GM21786 (cell line): ENCODE data around the gene PCDHB8.
"Not testable (repeated sequence)": the region's sequence is repeated elsewhere in the genome, so short reads cannot be mapped to it uniquely, and the experiment has no call there.

Experiments
- ATAC-seq: cut with Tn5 transposase; IDR thresholded peaks from one replicate; pipeline ENCODE4 v1.9.1; 2021; ENCODE audit not compliant: unreplicated experiment

Gene PCDHB8

DNA sequence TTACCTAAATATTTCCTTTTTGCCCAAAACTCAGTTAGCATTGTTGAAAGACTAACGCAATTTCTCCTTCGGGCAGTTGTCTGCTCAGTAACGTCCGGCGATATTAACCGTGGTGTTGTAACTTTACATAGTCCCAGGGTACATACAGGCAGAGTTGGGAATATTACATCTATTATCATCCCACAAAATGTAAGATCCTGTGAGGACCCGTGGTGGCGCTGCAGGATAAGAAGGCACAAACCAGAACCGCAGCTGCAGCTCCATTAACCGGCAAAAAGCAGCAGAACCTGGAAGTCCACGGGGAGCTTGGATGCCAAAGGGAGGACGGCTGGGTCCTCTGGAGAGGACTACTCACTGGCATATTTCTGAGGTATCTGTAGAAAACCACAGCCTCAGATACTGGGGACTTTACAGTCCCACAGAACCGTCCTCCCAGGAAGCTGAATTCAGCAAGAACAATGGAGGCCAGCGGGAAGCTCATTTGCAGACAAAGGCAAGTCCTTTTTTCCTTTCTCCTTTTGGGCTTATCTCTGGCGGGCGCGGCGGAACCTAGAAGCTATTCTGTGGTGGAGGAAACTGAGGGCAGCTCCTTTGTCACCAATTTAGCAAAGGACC is at the start of gene PCDHB8:
PCDHB8 (plus strand) TSS at position 214 of the 615 bp plus-strand sequence; CDS start at position 459, 245 bp downstream.
- ATAC-seq: not testable (repeated sequence)

DNA sequence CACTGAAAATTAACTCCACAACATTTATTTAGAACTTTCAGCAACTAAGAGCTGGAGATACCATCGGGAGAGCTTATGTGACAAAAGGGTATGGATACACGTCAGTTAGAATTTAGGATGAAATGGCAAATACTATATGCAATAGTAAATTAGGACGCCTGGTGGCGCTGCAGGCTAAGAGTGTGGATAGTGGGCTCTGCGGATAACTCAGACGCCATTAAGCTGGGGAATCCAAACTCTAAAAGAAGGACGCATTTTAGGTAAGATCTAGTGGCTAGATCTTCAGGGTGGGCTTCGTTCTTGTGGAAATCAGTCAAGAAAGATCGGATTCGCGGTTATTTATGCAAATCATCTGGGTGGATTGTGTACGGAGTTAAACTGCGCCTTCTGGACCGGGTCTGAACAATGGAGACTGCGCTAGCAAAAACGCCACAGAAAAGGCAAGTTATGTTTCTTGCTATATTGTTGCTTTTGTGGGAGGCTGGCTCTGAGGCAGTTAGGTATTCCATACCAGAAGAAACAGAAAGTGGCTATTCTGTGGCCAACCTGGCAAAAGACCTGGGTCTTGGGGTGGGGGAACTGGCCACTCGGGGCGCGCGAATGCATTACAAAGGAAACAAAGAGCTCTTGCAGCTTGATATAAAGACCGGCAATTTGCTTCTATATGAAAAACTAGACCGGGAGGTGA is 42.4 kb upstream of the PCDHB8 start, which contains the start of gene PCDHB5:
PCDHB5 (plus strand) TSS at position 177 of the 688 bp plus-strand sequence; CDS start at position 406, 229 bp downstream.
- ATAC-seq: no peak

DNA sequence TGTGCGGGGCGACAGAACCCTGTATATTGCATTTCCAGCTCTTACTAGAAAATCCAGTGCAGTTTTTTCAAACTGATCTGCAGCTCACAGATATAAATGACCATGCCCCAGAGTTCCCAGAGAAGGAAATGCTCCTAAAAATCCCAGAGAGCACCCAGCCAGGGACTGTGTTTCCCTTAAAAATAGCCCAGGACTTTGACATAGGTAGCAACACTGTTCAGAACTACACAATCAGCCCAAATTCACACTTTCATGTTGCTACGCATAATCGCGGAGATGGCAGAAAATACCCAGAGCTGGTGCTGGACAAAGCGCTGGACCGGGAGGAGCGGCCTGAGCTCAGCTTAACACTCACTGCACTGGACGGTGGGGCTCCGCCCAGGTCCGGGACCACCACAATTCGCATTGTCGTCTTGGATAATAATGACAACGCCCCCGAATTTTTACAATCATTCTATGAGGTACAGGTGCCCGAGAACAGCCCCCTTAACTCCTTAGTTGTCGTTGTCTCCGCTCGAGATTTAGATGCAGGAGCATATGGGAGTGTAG is 41.8 kb upstream of the PCDHB8 start:
- ATAC-seq: no peak

DNA sequence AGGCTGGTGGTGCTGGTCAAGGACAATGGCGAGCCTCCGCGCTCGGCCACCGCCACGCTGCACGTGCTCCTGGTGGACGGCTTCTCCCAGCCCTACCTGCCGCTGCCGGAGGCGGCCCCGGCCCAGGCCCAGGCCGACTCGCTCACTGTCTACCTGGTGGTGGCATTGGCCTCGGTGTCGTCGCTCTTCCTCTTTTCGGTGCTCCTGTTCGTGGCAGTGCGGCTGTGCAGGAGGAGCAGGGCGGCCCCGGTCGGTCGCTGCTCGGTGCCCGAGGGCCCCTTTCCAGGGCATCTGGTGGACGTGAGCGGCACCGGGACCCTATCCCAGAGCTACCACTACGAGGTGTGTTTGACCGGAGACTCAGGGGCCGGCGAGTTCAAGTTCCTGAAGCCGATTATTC is 40.2 kb upstream of the PCDHB8 start:
- ATAC-seq: not testable (repeated sequence)

DNA sequence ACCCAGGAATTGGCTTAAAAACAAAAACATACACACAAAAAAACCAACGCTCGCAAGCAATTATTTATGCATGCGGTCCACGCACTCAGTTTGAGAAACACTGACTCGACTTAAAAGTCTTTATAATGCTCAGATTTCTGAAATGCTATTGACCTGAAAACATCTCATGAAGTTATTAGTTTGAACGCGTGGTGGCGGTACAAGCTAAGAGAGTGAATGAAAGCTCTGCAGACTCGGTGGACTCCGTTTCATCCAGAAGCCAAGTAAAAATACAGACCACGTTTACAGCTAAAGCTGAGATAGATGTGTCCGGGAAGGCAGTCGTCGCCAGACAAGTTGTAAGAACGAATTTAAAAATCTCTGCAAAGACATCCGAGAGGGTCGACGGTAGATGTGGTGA is 27.8 kb upstream of the PCDHB8 start, which contains the start of gene PCDHB6:
PCDHB6 (plus strand) TSS at position 246 of the 400 bp plus-strand sequence. CDS start 201 bp downstream, outside the sequence.
- ATAC-seq: no peak

DNA sequence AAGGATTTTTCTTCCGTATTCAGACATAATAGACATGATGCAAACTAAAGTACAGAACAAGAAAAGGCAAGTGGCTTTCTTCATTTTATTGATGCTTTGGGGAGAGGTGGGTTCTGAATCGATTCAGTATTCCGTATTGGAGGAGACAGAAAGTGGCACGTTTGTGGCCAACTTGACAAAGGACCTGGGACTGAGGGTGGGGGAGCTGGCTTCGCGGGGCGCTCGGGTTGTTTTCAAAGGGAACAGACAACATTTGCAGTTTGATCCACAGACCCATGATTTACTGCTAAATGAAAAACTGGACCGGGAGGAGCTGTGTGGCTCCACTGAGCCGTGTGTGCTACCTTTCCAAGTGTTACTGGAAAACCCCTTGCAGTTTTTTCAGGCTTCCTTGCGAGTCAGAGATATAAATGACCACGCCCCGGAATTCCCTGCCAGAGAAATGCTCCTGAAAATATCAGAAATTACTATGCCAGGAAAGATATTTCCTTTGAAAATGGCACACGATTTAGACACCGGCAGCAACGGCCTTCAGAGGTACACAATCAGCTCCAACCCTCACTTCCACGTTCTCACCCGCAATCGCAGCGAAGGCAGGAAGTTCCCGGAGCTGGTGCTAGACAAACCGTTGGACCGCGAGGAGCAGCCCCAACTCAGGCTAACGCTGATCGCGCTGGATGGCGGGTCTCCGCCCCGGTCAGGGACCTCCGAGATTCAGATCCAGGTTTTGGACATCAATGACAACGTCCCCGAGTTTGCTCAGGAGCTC is 27.2 kb upstream of the PCDHB8 start:
- no peak for ATAC-seq

DNA sequence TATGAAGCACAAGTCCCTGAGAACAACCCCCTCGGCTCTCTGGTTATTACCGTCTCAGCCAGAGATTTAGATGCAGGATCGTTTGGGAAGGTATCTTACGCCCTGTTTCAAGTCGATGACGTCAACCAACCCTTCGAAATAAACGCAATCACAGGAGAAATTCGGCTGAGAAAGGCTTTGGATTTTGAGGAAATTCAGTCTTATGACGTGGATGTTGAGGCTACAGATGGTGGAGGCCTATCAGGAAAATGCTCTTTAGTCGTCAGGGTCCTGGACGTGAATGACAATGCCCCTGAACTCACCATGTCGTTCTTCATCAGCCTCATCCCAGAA is 26.6 kb upstream of the PCDHB8 start:
- no peak for ATAC-seq

DNA sequence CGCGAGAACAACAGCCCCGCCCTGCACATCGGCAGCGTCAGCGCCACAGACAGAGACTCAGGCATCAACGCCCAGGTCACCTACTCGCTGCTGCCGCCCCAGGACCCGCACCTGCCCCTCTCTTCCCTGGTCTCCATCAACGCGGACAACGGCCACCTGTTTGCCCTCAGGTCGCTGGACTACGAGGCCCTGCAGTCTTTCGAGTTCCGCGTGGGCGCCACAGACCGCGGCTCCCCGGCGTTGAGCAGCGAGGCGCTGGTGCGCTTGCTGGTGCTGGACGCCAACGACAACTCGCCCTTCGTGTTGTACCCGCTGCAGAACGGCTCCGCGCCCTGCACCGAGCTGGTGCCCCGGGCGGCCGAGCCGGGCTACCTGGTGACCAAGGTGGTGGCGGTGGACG is 26.0 kb upstream of the PCDHB8 start:
- ATAC-seq: not testable (repeated sequence)

DNA sequence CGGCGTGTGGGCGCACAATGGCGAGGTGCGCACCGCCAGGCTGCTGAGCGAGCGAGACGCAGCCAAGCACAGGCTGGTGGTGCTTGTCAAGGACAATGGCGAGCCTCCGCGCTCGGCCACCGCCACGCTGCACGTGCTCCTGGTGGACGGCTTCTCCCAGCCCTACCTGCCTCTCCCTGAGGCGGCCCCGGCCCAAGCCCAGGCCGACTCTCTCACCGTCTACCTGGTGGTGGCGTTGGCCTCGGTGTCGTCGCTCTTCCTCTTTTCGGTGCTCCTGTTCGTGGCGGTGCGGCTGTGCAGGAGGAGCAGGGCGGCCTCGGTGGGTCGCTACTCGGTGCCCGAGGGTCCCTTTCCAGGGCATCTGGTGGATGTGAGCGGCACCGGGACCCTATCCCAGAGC is 25.5 kb upstream of the PCDHB8 start:
- not testable (repeated sequence) for ATAC-seq

DNA sequence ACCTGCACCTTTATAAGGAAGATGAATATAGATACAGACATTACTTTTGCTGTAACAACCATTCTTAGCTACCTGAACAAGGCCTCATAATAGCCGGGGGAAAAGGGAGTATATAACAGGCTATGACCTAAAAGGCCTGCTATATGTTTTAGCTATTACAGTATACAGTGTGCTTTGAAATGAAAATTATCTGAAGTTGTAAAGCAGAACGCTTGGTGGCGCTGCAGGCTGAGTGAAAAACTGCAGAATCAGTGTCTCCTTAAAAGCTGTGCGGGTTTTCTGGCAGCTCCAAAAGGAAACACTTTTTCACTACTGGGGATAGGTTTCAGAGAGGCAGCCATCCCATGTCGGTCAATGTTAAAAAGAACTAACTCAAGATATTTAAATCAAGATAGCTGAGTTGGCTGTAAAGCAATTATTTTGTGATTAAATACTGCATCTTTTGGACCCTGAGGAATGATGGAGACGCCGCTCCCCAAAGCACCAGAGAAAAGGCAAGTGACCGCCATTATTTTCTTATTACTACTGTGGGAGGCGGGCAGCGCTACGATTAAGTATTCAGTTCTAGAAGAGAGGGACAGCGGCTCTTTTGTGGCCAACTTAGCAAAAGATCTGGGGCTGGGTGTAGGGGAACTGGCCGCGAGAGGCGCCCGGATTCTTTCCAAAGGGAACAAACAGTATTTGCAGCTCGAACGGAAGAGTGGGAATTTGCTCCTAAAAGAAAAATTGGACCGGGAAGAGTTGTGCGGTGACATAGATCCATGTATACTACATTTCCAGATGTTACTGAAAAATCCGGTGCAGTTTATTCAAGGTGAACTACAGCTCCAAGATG is 21.8 kb upstream of the PCDHB8 start:
- ATAC-seq: no peak

DNA sequence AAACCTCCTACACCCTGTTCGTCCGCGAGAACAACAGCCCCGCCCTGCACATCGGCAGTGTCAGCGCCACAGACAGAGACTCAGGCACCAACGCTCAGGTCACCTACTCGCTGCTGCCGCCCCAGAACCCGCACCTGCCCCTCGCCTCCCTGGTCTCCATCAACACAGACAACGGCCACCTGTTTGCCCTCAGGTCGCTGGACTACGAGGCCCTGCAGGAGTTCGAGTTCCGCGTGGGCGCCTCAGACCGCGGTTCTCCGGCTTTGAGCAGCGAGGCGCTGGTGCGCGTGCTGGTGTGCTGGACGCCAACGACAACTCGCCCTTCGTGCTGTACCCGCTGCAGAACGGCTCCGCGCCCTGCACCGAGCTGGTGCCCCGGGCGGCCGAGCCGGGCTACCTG is 20.2 kb upstream of the PCDHB8 start:
- ATAC-seq: not testable (repeated sequence)

DNA sequence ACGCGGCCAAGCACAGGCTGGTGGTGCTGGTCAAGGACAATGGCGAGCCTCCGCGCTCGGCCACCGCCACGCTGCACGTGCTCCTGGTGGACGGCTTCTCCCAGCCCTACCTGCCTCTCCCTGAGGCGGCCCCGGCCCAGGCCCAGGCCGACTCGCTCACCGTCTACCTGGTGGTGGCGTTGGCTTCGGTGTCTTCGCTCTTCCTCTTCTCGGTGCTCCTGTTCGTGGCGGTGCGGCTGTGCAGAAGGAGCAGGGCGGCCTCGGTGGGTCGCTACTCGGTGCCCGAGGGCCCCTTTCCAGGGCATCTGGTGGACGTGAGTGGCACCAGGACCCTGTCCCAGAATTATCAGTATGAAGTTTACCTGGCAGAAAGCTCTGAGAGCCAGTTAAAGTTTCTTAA is 19.7 kb upstream of the PCDHB8 start:
- not testable (repeated sequence) for ATAC-seq

DNA sequence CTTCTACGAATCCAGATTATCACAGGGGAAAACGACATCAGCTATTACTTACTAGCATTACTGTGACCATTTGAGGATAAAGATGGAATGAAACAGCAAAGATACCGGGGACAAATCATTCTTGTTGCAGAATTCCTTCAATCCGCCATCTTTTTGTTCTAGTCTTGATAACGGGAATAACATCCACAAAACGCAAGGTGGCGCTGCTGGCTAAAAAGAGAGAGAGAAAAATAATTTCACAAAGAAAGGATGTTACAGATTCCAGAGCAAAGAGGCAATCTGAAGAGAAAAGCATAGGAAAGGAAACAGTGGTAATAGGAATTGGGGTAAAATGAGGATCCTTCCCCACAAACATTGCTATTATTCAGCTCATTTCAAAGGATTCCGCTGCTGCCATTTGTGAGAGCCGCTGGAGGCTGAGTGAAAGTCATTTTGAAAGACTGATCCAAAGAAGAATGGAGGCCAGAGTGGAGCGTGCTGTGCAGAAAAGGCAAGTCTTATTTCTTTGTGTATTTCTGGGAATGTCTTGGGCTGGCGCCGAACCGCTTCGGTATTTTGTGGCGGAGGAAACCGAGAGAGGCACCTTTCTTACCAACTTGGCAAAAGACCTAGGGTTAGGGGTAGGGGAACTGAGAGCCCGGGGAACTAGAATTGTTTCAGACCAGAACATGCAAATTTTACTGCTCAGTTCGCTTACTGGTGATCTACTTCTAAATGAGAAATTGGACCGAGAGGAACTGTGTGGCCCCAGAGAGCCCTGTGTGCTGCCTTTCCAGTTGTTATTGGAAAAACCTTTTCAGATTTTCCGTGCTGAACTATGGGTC is 5.0 kb upstream of the PCDHB8 start, which contains the start of gene PCDHB7:
PCDHB7 (plus strand) TSS at position 264 of the 824 bp plus-strand sequence; CDS start at position 456, 192 bp downstream.
- ATAC-seq: no peak

DNA sequence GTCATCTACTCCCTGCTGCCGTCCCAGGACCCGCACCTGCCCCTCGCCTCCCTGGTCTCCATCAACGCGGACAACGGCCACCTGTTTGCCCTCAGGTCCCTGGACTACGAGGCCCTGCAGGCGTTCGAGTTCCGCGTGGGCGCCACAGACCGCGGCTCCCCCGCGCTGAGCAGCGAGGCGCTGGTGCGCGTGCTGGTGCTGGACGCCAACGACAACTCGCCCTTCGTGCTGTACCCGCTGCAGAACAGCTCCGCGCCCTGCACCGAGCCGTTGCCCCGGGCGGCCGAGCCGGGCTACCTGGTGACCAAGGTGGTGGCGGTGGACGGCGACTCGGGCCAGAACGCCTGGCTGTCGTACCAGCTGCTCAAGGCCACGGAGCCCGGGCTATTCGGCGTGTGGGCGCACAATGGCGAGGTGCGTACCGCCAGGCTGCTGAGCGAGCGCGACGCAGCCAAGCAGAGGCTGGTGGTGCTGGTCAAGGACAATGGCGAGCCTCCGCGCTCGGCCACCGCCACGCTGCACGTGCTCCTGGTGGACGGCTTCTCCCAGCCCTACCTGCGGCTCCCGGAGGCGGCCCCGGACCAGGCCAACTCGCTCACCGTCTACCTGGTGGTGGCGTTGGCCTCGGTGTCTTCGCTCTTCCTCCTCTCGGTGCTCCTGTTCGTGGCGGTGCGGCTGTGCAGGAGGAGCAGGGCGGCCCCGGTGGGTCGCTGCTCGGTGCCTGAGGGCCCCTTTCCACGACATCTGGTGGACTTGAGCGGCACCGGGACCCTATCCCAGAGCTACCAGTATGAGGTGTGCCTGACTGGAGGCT is 3.1 kb upstream of the PCDHB8 start:
- not testable (repeated sequence) for ATAC-seq

DNA sequence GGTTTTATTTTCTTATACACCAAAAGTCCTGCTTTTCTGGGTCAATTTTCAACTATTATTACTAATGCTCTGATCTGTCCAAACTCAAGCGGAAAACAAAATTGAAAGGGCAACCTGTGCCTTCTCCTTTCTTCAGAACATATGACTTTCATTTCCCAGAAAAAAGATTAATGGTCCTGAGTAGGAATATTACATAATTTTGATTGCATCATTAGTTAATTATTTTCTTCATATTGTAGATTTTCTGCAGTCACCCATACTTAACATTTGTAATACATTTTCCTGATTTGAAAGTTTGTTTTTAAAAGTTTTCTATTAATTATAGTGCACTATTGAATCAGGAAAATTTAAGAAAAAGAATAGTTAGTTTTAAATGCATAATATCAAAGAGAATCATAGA is 1.7 kb upstream of the PCDHB8 start:
- ATAC-seq: no peak

DNA sequence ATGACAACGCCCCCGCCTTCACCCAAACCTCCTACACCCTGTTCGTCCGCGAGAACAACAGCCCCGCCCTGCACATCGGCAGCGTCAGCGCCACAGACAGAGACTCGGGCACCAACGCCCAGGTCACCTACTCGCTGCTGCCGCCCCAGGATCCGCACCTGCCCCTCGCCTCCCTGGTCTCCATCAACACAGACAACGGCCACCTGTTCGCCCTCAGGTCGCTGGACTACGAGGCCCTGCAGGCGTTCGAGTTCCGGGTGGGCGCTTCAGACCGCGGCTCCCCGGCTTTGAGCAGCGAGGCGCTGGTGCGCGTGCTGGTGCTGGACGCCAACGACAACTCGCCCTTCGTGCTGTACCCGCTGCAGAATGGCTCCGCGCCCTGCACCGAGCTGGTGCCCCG is 1.8 kb downstream of the PCDHB8 start:
- ATAC-seq: not testable (repeated sequence)

DNA sequence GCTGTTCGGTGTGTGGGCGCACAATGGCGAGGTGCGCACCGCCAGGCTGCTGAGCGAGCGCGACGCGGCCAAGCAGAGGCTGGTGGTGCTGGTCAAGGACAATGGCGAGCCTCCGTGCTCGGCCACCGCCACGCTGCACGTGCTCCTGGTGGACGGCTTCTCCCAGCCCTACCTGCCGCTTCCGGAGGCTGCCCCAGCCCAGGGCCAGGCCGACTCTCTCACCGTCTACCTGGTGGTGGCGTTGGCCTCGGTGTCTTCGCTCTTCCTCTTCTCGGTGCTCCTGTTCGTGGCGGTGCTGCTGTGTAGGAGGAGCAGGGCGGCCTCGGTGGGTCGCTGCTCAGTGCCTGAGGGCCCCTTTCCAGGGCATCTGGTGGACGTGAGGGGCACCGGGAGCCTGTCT is 2.3 kb downstream of the PCDHB8 start:
- ATAC-seq: not testable (repeated sequence)

DNA sequence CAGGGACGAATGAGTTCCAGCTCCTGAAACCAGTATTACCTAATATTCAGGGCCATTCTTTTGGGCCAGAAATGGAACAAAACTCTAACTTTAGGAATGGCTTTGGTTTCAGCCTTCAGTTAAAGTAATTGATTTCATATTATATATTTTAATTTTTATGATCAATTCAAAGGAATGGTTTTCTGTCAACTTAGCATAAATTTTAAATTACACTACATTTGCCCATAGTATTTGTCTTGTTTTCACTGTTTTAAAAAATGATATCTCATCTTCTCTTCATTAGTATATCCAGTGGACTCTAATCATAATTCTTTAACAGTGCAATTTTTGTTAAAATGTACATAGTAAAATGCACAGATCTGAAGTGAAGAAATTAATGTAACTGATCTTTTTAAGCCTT is 2.7 kb downstream of the PCDHB8 start:
- ATAC-seq: no peak

DNA sequence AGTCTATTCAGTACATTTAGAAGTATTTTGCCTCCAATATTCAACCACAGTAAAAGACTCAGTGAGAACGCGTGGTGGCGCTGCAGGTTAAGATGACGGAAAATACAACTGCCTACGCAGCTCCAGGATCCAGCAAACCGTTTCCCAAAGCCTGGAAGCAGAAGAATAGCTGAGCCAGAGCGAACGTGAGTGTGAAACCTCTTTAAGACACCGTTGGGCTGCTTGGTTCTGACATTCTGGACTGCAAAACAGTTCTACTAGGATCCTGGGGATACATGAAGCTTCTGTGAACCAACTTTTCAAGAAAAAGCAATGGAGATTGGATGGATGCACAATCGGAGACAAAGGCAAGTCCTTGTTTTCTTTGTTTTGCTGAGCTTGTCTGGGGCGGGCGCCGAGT is 4.7 kb downstream of the PCDHB8 start, which contains the start of gene PCDHB16:
PCDHB16 (plus strand) TSS at position 140 of the 400 bp plus-strand sequence; CDS start at position 313, 173 bp downstream.
- no peak for ATAC-seq
